HL-60 (cell line): ENCODE results near the gene PHLDB2.

ENCODE experiments used
- DNase-seq, 2 experiments: peaks; one replicate each; pipeline ENCODE4 v3.0.0-alpha.2; 2010 to 2020; ENCODE audit warnings: low read depth in 1 of 2, low spot score in 1 of 2
- H3K27ac ChIP-seq: fragments of 250-450 bp; sonication (Bioruptor Pico); replicated peaks from 2 replicates; pipeline ENCODE4 v1.5.1; 2020; ENCODE audit warnings: mild to moderate bottlenecking, moderate library complexity
- H3K27me3 ChIP-seq: fragments of 250-450 bp; sonication (Bioruptor Pico); 2 replicates; pipeline ENCODE4 v1.5.1; 2021; ENCODE audit warnings: mild to moderate bottlenecking, moderate library complexity; ENCODE audit not compliant: insufficient read depth, poor library complexity, severe bottlenecking
- H3K4me3 ChIP-seq: replicated peaks from 2 replicates; pipeline ENCODE4 v1.5.1; 2011; ENCODE audit warnings: mild to moderate bottlenecking, control low read depth, low read length; ENCODE audit not compliant: insufficient read depth
- CTCF ChIP-seq: IDR thresholded peaks from one replicate; pipeline ENCODE4 v1.5.1; 2011; ENCODE audit warnings: low read length, control low read depth, inconsistent platforms; ENCODE audit not compliant: insufficient read depth
- GABPA ChIP-seq: IDR thresholded peaks from 2 replicates; pipeline ENCODE4 v1.6.1; 2012; ENCODE audit warnings: low read depth
- POLR2AphosphoS5 ChIP-seq: IDR thresholded peaks from 2 replicates; pipeline ENCODE4 v1.6.1; 2012; ENCODE audit warnings: low read depth
- SPI1 ChIP-seq: IDR thresholded peaks from 2 replicates; pipeline ENCODE4 v1.6.1; 2012; ENCODE audit warnings: low read depth, mild to moderate bottlenecking, borderline replicate concordance
- TF ChIP-seq, protein P1 (sequence below): IDR thresholded peaks from 2 replicates; pipeline ENCODE4 v1.6.1; 2012; ENCODE audit warnings: low read depth; ENCODE audit not compliant: insufficient replicate concordance

The PHLDB2 gene

GRCh38 chr3:111857474-111857873 lies 1.6 kb upstream of the PHLDB2 start:
- no peak for DNase-seq
- H3K27ac ChIP-seq = no peak overlapping the region
- H3K4me3 ChIP-seq = no peak overlapping the region
- H3K27me3 ChIP-seq = peaks cover 38% of the 10 kb centered on the region
- TF ChIP-seq POLR2AphosphoS5 (no peak), CTCF (no peak), SPI1 (no peak), GABPA (no peak)
- TF ChIP-seq, protein P1, sequence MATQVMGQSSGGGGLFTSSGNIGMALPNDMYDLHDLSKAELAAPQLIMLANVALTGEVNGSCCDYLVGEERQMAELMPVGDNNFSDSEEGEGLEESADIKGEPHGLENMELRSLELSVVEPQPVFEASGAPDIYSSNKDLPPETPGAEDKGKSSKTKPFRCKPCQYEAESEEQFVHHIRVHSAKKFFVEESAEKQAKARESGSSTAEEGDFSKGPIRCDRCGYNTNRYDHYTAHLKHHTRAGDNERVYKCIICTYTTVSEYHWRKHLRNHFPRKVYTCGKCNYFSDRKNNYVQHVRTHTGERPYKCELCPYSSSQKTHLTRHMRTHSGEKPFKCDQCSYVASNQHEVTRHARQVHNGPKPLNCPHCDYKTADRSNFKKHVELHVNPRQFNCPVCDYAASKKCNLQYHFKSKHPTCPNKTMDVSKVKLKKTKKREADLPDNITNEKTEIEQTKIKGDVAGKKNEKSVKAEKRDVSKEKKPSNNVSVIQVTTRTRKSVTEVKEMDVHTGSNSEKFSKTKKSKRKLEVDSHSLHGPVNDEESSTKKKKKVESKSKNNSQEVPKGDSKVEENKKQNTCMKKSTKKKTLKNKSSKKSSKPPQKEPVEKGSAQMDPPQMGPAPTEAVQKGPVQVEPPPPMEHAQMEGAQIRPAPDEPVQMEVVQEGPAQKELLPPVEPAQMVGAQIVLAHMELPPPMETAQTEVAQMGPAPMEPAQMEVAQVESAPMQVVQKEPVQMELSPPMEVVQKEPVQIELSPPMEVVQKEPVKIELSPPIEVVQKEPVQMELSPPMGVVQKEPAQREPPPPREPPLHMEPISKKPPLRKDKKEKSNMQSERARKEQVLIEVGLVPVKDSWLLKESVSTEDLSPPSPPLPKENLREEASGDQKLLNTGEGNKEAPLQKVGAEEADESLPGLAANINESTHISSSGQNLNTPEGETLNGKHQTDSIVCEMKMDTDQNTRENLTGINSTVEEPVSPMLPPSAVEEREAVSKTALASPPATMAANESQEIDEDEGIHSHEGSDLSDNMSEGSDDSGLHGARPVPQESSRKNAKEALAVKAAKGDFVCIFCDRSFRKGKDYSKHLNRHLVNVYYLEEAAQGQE = no peak

DNA sequence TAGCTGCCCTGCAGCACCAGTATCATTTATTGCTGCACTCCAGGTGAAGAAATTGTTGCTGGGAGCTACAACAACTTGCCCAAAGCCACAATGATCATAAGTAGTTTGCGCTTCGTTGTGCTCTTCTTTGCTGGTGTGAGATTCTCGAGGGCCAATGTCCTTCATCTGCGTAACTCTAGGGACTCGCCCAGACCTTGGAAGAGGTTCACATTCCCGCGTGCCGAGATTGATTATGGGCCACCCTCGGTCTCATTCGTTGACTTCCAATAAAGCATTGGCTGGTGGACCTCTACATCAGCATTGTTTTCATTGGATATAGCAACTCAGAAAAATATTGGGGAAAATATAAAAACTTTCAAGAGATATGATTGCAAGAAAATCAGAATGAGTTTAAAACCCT lies 423 bp upstream of the PHLDB2 start:
- H3K4me3 ChIP-seq = no peak overlapping the region
- H3K27ac ChIP-seq = no peak overlapping the region
- no peak for DNase-seq
- peaks cover 39% of the 10 kb centered on the region for H3K27me3 ChIP-seq
- no peak for TF ChIP-seq GABPA
- TF ChIP-seq, protein P1 = no peak
- TF ChIP-seq SPI1 = no peak
- no peak for TF ChIP-seq POLR2AphosphoS5
- no peak for TF ChIP-seq CTCF

DNA sequence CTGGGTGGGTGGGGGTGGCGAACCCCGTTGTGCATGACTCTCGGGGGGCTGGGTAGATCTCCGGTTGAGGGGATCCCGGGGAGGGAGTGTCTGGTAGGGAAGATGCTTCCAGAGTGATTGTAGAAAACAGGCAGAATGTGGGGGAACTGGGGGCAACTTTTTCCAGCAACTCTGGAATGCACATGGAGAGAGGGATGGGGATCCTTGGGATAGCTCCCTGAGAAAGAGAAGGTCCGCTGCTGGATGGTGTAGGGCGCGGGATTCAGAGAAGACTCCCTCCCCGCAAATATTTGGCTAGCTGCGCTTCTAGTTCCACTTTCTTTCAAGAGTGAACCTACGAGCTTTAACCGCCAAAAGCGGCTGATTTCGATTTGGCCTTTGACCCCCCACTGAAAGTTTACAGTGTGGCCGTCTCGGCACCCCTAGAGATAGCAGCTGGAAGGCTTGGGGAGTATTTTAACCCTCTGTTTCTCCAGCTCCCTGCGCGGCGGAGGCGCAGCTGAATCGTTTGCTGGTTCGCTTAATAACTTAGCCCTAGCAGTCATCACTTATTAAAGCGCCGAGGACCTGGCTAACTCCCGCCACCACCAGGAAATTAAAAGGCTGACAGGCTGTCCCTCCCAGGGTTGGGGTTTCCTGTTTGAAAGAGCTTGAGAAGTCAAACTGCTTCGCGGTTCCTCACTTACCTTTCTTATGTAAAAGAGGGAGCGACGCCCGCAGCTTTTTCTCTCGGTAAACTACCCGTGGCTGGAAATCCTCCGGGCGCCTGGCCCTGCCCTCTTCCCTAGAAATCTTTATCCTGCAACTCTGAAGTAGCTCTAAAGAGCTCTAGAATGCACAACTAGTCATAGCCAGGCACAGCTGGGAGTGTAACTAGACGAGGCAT lies 1.2 kb downstream of the PHLDB2 start:
- no peak overlapping the region for H3K27ac ChIP-seq
- TF ChIP-seq GABPA = no peak
- TF ChIP-seq CTCF = no peak
- TF ChIP-seq, protein P1 = no peak
- TF ChIP-seq POLR2AphosphoS5 = no peak
- no peak for TF ChIP-seq SPI1
- H3K4me3 ChIP-seq = peak overlapping the region; percentile 28
- peak in 1 of 2 experiments; percentile 63 for DNase-seq
- H3K27me3 ChIP-seq = peaks cover 39% of the 10 kb centered on the region
